Glutamatergic neuron (in vitro differentiated cells): Measurements from ENCODE around the gene CHRNA7. TPM values are rescaled to one million over a fixed set of nuclear protein-coding genes. Genes with fewer than 3 reads are reported as not detected.

Experiments used
- DNase-seq: peaks from one replicate; pipeline ENCODE4 v3.0.0; 2022
- H3K27ac Mint-ChIP-seq: one replicate; pipeline ENCODE4 v1.8.0; 2020; ENCODE audit warnings: mild to moderate bottlenecking, mixed read lengths, inconsistent platforms; ENCODE audit not compliant: unreplicated experiment
- H3K27me3 Mint-ChIP-seq: one replicate; pipeline ENCODE4 v1.8.0; 2020; ENCODE audit warnings: mild to moderate bottlenecking, moderate library complexity, mixed read lengths, inconsistent platforms; ENCODE audit not compliant: unreplicated experiment
- H3K36me3 Mint-ChIP-seq: one replicate; pipeline ENCODE4 v1.8.0; 2020; ENCODE audit warnings: mild to moderate bottlenecking, mixed read lengths, inconsistent platforms; ENCODE audit not compliant: unreplicated experiment
- H3K4me1 Mint-ChIP-seq: one replicate; pipeline ENCODE4 v1.8.0; 2020; ENCODE audit warnings: mild to moderate bottlenecking, low read depth, mixed read lengths, inconsistent platforms; ENCODE audit not compliant: unreplicated experiment
- H3K4me3 Mint-ChIP-seq: one replicate; pipeline ENCODE4 v1.8.0; 2020; ENCODE audit warnings: mild to moderate bottlenecking, mixed read lengths, inconsistent platforms; ENCODE audit not compliant: unreplicated experiment
- H3K9me3 Mint-ChIP-seq: one replicate; pipeline ENCODE4 v1.8.0; 2020; ENCODE audit warnings: mild to moderate bottlenecking, moderate library complexity, mixed read lengths, inconsistent platforms; ENCODE audit not compliant: unreplicated experiment
- CTCF ChIP-seq: fragments of 200-600 bp; sonication (generic); IDR thresholded peaks from one replicate; pipeline ENCODE4 v1.5.0; 2021; ENCODE audit not compliant: partially characterized antibody, unreplicated experiment
- long read RNA-seq: library from polyadenylated mRNA; unstranded; transcript quantifications from one replicate; pipeline ENCODE4 v2.0.0, GENCODE V29; 2020; ENCODE audit not compliant: unreplicated experiment
- total RNA-seq: library from RNA; stranded (reverse); fragmentation: NEBNext Ultra II Directional; extraction: Animal tissue kit (Norgen Biotek cat#: 25700); gene quantifications from one replicate; pipeline ENCODE4 v1.2.1, GENCODE V29; 2021; ENCODE audit not compliant: unreplicated experiment

CHRNA7 gene
- total RNA-seq: 19.1 TPM
- long read RNA-seq, full-length matches to known transcripts: 8 of 8 reads
- long read RNA-seq, partial matches to known transcripts: 0 of 8 reads
- long read RNA-seq, other reads (novel, unspliced or antisense): 0 of 8 reads

- peak within 1 kb of the TSS; percentile 46 for H3K27ac Mint-ChIP-seq
These were observed at the start of gene CHRNA7 for GRCh38 chr15:32029862-32030781. TSS of gene CHRNA7 (plus strand) at chr15:32030515. CDS start at chr15:32030595, 80 bp downstream.

DNA sequence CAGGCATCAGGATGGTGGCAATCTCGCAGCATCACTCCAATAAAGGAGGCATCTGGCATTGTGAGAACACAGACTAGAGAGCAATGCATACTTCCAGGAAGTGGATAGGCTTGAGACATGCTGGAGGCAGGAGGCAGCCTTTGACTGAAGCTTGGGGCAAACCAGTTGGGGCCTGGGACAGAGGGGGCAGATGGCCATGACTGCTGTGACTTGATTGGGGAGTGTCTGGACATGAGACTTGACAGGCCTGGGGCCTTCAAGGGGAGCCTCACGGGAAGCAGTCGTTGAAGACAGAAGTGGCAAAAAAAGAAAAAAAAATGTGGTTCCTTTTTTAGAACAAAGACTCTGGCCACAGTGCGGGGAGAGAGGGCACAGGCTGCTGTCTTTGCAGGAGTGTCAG is 44.7 kb upstream of the CHRNA7 start:
- Mint-ChIP-seq H3K4me1 (peaks cover 16% of the 10 kb centered on the region), H3K27ac (peak overlapping the region; percentile 71), H3K9me3 (peaks cover 3% of the 10 kb centered on the region), H3K36me3 (no peaks in the 10 kb centered on the region), H3K4me3 (peak overlapping the region; percentile 31), H3K27me3 (peaks cover 3% of the 10 kb centered on the region)
- DNase-seq: no peak
- no peak for TF ChIP-seq CTCF

More at GRCh38 chr15:32029862-32030781, at the start of gene CHRNA7:
- Mint-ChIP-seq H3K4me3 (peak within 1 kb of the TSS; percentile 88), H3K36me3 (no peaks in the 10 kb centered on the region), H3K4me1 (peaks cover 6% of the 10 kb centered on the region), H3K27me3 (peaks cover 9% of the 10 kb centered on the region), H3K9me3 (peaks cover 2% of the 10 kb centered on the region)
- TF ChIP-seq CTCF: peak; percentile 59
- peak; percentile 84 for DNase-seq

DNA sequence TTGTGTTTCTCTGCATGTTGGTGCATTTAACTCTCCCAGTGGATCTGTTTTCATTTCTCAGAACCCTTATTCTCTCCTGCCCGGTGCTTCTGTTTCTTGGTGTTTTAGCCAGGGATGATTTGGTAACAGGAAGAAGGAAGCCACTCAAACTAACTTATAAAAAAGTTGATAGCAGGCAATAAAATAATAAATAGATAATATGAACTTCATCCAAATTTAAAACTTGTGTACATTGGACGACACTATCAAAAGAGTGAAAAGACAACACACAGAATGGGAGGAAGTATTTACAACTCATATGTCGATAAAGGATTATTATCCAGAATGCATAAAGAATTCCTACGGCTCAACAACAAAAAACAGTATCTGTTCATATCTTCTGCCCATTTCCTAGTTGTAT is 37.3 kb upstream of the CHRNA7 start:
- Mint-ChIP-seq H3K9me3 (peaks cover 3% of the 10 kb centered on the region), H3K4me3 (no peak overlapping the region), H3K27me3 (no peaks in the 10 kb centered on the region), H3K4me1 (no peaks in the 10 kb centered on the region), H3K36me3 (no peaks in the 10 kb centered on the region), H3K27ac (no peak overlapping the region)
- no peak for DNase-seq
- no peak for TF ChIP-seq CTCF

DNA sequence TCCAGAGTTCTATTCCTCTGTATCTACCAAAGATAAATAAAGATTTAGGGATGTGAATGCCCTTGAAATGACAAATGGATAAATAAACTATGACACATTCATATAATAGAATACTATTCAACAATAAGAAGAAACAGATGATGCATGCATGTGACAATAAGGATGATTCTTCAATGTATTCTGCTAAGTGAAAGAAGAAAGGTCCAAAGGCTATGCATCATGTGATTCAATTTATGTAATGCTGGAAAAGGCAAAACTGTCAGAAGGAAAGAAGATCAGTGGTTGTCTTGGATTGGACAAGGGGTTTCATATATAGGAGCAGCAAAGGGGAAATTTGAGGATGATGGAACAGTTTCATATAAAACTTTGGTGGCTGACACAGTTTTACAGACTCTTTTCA is 32.6 kb upstream of the CHRNA7 start:
- H3K9me3 Mint-ChIP-seq: no peaks in the 10 kb centered on the region
- DNase-seq: no peak

More for the DNA sequence above, 32.6 kb upstream of the CHRNA7 start:
- TF ChIP-seq CTCF: no peak
- Mint-ChIP-seq H3K27me3 (no peaks in the 10 kb centered on the region), H3K4me1 (no peaks in the 10 kb centered on the region), H3K4me3 (no peak overlapping the region), H3K36me3 (no peaks in the 10 kb centered on the region), H3K27ac (no peak overlapping the region)
